HepG2 (cell line): Measurements from ENCODE around the gene ECM1. TPM values are rescaled to one million over a fixed set of nuclear protein-coding genes. Genes with fewer than 3 reads are reported as not detected.

Experiments used
- ATAC-seq: fragments of 200-7000 bp; cut with Tn5 transposase; 3 replicates; pipeline ENCODE4 v1.9.1; 2020; ENCODE audit warnings: mild to moderate bottlenecking, moderate library complexity
- BruUV-seq: library from RNA; stranded (reverse); fragments of 400-500 nt; replicated peaks from 2 replicates; lab custom pipeline; 2021; lab: Mats Ljungman, UMichigan
- CTCF ChIA-PET: fragments of 300-600 bp; formaldehyde crosslinking; extraction: SDS; loops from one replicate; lab custom pipeline; 2021; ENCODE audit warnings: low total read pairs, inconsistent platforms, low intra/inter-chr PET ratio; lab: Yijun Ruan, JAX
- POLR2A ChIA-PET: fragments of 350-600 bp; sonication (Branson Sonifier 250); formaldehyde crosslinking; loops from one replicate; lab custom pipeline; 2020; ENCODE audit warnings: antibody characterized with exemption, inconsistent platforms; lab: Yijun Ruan, JAX
- DNase-seq: peaks from one replicate; pipeline ENCODE4 v3.0.0-alpha.2; 2015; ENCODE audit warnings: low spot score
- FAIRE-seq: peaks from 3 replicates; lab custom pipeline; 2011; peaks lifted over from hg19 to GRCh38; lab: Jason Lieb, UNC
- H2AFZ ChIP-seq: one replicate; pipeline ENCODE4 v1.6.1; 2011; ENCODE audit warnings: low read length, inconsistent platforms
- H3K27ac ChIP-seq: fragments of 300-600 bp; 3 replicates; pipeline ENCODE4 v1.8.0; 2011; ENCODE audit warnings: mixed run types, mild to moderate bottlenecking, mixed read lengths, low read length, inconsistent platforms; ENCODE audit not compliant: insufficient read depth; ENCODE audit errors: extremely low read length
- H3K27me3 ChIP-seq, 2 experiments: fragments of 200-600 bp in 1 of 2; 2 replicates in 1 of 2; 3 replicates in 1 of 2; pipeline versions ENCODE4 v1.6.0 to v1.8.0; 2011; ENCODE audit warnings: low read length in 2 of 2, mild to moderate bottlenecking in 2 of 2, moderate library complexity in 2 of 2, inconsistent platforms in 1 of 2; ENCODE audit not compliant: insufficient read depth in 2 of 2, control insufficient read depth in 1 of 2
- H3K36me3 ChIP-seq, 2 experiments: fragments of 200-600 bp in 1 of 2; replicated peaks in 1 of 2; 2 replicates in 1 of 2; 3 replicates in 1 of 2; pipeline versions ENCODE4 v1.5.1 to v1.8.0; 2011; ENCODE audit warnings: low read length in 2 of 2, inconsistent platforms in 1 of 2; ENCODE audit not compliant: insufficient read depth in 2 of 2, control insufficient read depth in 1 of 2
- H3K4me1 ChIP-seq: 2 replicates; pipeline ENCODE4 v1.5.1; 2012; ENCODE audit warnings: low read length, inconsistent platforms; ENCODE audit not compliant: insufficient read depth
- H3K4me2 ChIP-seq: 2 replicates; pipeline ENCODE4 v1.6.0; 2011; ENCODE audit warnings: low read depth, low read length, inconsistent platforms
- H3K4me3 ChIP-seq, 3 experiments: fragments of 200-600 bp in 1 of 3; sonication (generic), shearing (Covaris generic) in 1 of 3; replicated peaks in 1 of 3; 2 replicates each; pipeline ENCODE4 v1.5.1; 2011 to 2016; ENCODE audit warnings: low read length in 3 of 3, inconsistent platforms in 2 of 3, low read depth in 2 of 3, mild to moderate bottlenecking in 2 of 3, control low read depth in 1 of 3, mixed read lengths in 1 of 3; ENCODE audit not compliant: insufficient read depth in 1 of 3
- H3K79me2 ChIP-seq: one replicate; pipeline ENCODE4 v1.6.1; 2011; ENCODE audit warnings: low read length, inconsistent platforms; ENCODE audit not compliant: insufficient read depth
- H3K9ac ChIP-seq: 2 replicates; pipeline ENCODE4 v1.6.0; 2011; ENCODE audit warnings: mild to moderate bottlenecking, low read depth, low read length, inconsistent platforms; ENCODE audit not compliant: insufficient read depth
- H3K9me3 ChIP-seq: 2 replicates; pipeline ENCODE4 v1.5.1; 2012; ENCODE audit warnings: mild to moderate bottlenecking, low read length
- H4K20me1 ChIP-seq: 2 replicates; pipeline ENCODE4 v1.6.0; 2011; ENCODE audit warnings: inconsistent platforms, mild to moderate bottlenecking, low read length, moderate library complexity; ENCODE audit not compliant: insufficient read depth
- EHMT2 ChIP-seq: fragments of 200-600 bp; sonication (generic); IDR thresholded peaks from 2 replicates; pipeline ENCODE4 v1.7.0; 2017; ENCODE audit warnings: antibody characterized with exemption, low read depth, low read length, borderline replicate concordance
- ETV6 ChIP-seq: sonication (generic); formaldehyde crosslinking; conservative IDR thresholded peaks from 2 replicates; pipeline ENCODE4 v1.4.0; 2020; ENCODE audit warnings: missing genetic modification reagents
- FOXA1 ChIP-seq, 2 experiments: fragments of 450-650 bp in 1 of 2; sonication (generic) in 1 of 2; formaldehyde crosslinking in 1 of 2; IDR thresholded peaks; 2 replicates each; pipeline versions ENCODE4 v1.4.0 to v1.6.1; 2016 to 2020; ENCODE audit warnings: missing genetic modification reagents in 1 of 2
- FOXA3 ChIP-seq: IDR thresholded peaks from 2 replicates; pipeline ENCODE4 v1.6.1; 2016; ENCODE audit warnings: missing genetic modification reagents, missing compliant biosample characterization
- IRF9 ChIP-seq: sonication (generic); formaldehyde crosslinking; IDR thresholded peaks from 2 replicates; pipeline ENCODE4 v1.8.0; 2022; ENCODE audit warnings: missing genetic modification reagents, mild to moderate bottlenecking, borderline replicate concordance
- MED1 ChIP-seq: sonication (generic); formaldehyde crosslinking; IDR thresholded peaks from 2 replicates; pipeline ENCODE4 v1.4.0; 2020; ENCODE audit warnings: missing genetic modification reagents
- NR2F6 ChIP-seq, 2 experiments: IDR thresholded peaks; 2 replicates each; pipeline ENCODE4 v1.6.1; 2016; ENCODE audit warnings: antibody characterized with exemption in 1 of 2, mild to moderate bottlenecking in 1 of 2
- SOX6 ChIP-seq, 2 experiments: fragments of 450-650 bp in 1 of 2; sonication (generic) in 1 of 2; formaldehyde crosslinking in 1 of 2; IDR thresholded peaks; 2 replicates each; pipeline versions ENCODE4 v1.4.0 to v1.6.1; 2017 to 2020; ENCODE audit warnings: antibody characterized with exemption in 1 of 2, mild to moderate bottlenecking in 1 of 2, missing genetic modification reagents in 1 of 2
- SRY ChIP-seq: sonication (generic); formaldehyde crosslinking; IDR thresholded peaks from 2 replicates; pipeline ENCODE4 v1.8.0; 2022; ENCODE audit warnings: mild to moderate bottlenecking, missing genetic modification reagents
- TBL1XR1 ChIP-seq: fragments of 150-350 bp; IDR thresholded peaks from 2 replicates; pipeline ENCODE4 v1.6.1; 2014; ENCODE audit warnings: borderline replicate concordance, low read length; ENCODE audit not compliant: partially characterized antibody
- ZNF225 ChIP-seq: sonication (generic); formaldehyde crosslinking; IDR thresholded peaks from 2 replicates; pipeline ENCODE4 v1.4.0; 2020; ENCODE audit warnings: mild to moderate bottlenecking, missing genetic modification reagents
- ZNF780A ChIP-seq: sonication (generic); formaldehyde crosslinking; IDR thresholded peaks from 2 replicates; pipeline ENCODE4 v1.8.0; 2022; ENCODE audit warnings: mild to moderate bottlenecking, missing genetic modification reagents, moderate library complexity
- WGBS: methylation state at CpG from one replicate; pipeline ENCODE4 v1.1.6; 2017; ENCODE audit warnings: low lambda C conversion rate; 5-methylcytosine and 5-hydroxymethylcytosine counted together
- in situ Hi-C: cut with HindIII; loops from 2 replicates; pipeline ENCODE4 v1.10.0; 2017; ENCODE audit warnings: low pct_unique_long_range_greater_than_20kb; ENCODE audit not compliant: extremely low pct_ligation_motif_present
- intact Hi-C: fragments of 100-400 bp; cut with micrococcal nuclease; formaldehyde crosslinking; loops from one replicate; pipeline ENCODE4 v1.10.0; 2022; ENCODE audit not compliant: unreplicated experiment
- polyA plus RNA-seq, 8 experiments: library from polyadenylated mRNA; depleted of rRNA in 3 of 8; stranded (reverse) in 7 of 8; unstranded in 1 of 8; fragments of >200 nt; fragmentation: Illumina TruSeq in 4 of 8; extraction: Trizol in 4 of 8; gene quantifications; 2 replicates each; pipeline versions ENCODE4 v1.2.1 to v1.2.3, GENCODE V29; 2011 to 2016; ENCODE audit warnings: low read depth in 4 of 8, missing spikeins in 1 of 8, mixed read lengths in 1 of 8; ENCODE audit not compliant: insufficient read depth in 1 of 8
- total RNA-seq, 5 experiments: library from RNA; depleted of rRNA; stranded (reverse); fragments of >200 nt; fragmentation: Illumina TruSeq; extraction: Trizol; gene quantifications; 2 replicates each; pipeline ENCODE4 v1.2.3, GENCODE V29; 2016; ENCODE audit warnings: low read depth in 1 of 5

Gene ECM1
- total and polyA plus RNA-seq, 2 of the 13 experiments (the other 11 are each of a cell fraction or from before 2014, with no cell fraction given), result 0.42 to 1.0 TPM

- no peak overlapping the region for H2AFZ ChIP-seq
- H4K20me1 ChIP-seq, result no peaks in the 10 kb centered on the region
- H3K9me3 ChIP-seq, result no peaks in the 10 kb centered on the region
- BruUV-seq, result no TSS peak
- no peaks in the 10 kb centered on the region for H3K27me3 ChIP-seq
- no peak overlapping the region for H3K4me3 ChIP-seq
- ChIA-PET CTCF (no interaction called here), POLR2A (no interaction called here)
- TF ChIP-seq ZNF780A (CRISPR knock-in tag), result no peak
- peak; percentile 50 for TF ChIP-seq FOXA3 (CRISPR knock-in tag)
- 0 out of 2 replicates have a peak, but pooled peaks have one; percentile 9 for TF ChIP-seq MED1
- no peak for TF ChIP-seq IRF9 (CRISPR knock-in tag)
- TF ChIP-seq ETV6 (CRISPR knock-in tag), result no peak
- no peak for TF ChIP-seq TBL1XR1
- no peak for TF ChIP-seq EHMT2
- no peak for TF ChIP-seq NR2F6 (IDR thresholded peaks at IDR 0.05)
- no peak for TF ChIP-seq NR2F6 (CRISPR knock-in tag; IDR thresholded peaks at IDR 0.05)
- TF ChIP-seq ZNF225 (CRISPR knock-in tag), result no peak
- TF ChIP-seq SOX6 (IDR thresholded peaks at IDR 0.05), result no peak
- no peak for TF ChIP-seq SOX6 (CRISPR knock-in tag; IDR thresholded peaks at IDR 0.05)
- no peak for TF ChIP-seq FOXA1 (IDR thresholded peaks at IDR 0.05)
- TF ChIP-seq FOXA1 (CRISPR knock-in tag; IDR thresholded peaks at IDR 0.05), result peak; percentile 50
- no peak for TF ChIP-seq SRY (CRISPR knock-in tag)
- DNase-seq (no peak), ATAC-seq (no peak), FAIRE-seq (peak; percentile 39)
- intact Hi-C loops, result no loop called here
- peaks cover 78% of the 10 kb centered on the region for H3K4me1 ChIP-seq
- H3K79me2 ChIP-seq, result no peaks in the 10 kb centered on the region
- H3K27ac ChIP-seq, result no peak overlapping the region
- in situ Hi-C loops, result no loop called here
- H3K9ac ChIP-seq, result no peak overlapping the region
- 58% methylated on average over 4 of the region's 4 CpGs for WGBS
- H3K36me3 ChIP-seq, result peaks cover 1 to 2% of the 10 kb centered on the region in 2 experiments; a peak in 2 of 5 replicates
- H3K4me2 ChIP-seq, result no peak overlapping the region
These were observed 30.2 kb upstream of the ECM1 start for GRCh38 chr1:150477733-150478132.
